NB4 (cell line): ENCODE results near the gene AKT3.

Experiments
- MAX ChIP-seq: IDR thresholded peaks from 2 replicates; pipeline ENCODE4 v1.6.1; 2011; ENCODE audit warnings: low read depth, low read length
- TF ChIP-seq, protein P1 (sequence below): IDR thresholded peaks from one replicate; pipeline ENCODE4 v1.5.1; 2012; ENCODE audit warnings: low read depth, low read length

DNA sequence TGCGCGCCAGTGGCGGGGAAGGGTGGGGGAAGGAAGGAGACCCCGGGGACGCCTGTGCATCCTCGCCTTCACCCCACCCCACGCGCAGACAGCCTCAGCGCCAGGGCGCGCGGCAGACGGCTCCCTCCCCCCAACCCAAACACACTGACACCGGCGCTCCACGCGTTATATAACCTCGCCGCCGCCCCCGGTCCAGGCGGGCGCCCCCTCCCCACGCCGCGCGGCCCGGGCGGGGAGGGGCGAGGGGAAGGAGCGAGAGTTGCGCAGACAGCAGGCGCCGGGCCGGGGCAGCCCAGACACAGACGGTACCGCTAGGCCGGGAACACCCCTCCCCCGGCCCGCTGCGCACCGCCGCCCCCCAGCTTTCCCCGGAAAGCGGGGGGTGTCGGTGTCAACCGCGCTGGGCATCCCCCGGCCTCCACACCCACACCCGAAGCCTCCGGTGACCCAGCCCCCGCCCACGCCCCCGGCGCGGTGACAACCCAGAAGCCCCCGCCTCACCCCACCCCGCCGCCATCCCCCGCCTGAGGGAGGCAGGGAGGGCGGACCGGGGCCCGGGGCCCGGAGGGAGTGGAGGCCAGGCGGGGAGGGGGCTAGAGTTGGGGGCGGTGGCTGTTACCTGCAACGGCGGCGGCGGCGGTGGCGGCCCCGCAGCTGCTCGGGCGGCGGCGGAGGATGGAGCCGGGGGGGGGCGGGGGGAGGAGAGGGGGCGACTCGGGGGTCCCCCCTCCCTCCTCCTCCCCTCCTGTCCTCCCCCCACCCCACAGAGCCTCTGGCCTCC, 432 bp downstream of the AKT3 start:
- TF ChIP-seq, protein P1, sequence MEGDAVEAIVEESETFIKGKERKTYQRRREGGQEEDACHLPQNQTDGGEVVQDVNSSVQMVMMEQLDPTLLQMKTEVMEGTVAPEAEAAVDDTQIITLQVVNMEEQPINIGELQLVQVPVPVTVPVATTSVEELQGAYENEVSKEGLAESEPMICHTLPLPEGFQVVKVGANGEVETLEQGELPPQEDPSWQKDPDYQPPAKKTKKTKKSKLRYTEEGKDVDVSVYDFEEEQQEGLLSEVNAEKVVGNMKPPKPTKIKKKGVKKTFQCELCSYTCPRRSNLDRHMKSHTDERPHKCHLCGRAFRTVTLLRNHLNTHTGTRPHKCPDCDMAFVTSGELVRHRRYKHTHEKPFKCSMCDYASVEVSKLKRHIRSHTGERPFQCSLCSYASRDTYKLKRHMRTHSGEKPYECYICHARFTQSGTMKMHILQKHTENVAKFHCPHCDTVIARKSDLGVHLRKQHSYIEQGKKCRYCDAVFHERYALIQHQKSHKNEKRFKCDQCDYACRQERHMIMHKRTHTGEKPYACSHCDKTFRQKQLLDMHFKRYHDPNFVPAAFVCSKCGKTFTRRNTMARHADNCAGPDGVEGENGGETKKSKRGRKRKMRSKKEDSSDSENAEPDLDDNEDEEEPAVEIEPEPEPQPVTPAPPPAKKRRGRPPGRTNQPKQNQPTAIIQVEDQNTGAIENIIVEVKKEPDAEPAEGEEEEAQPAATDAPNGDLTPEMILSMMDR: no peak
- no peak for TF ChIP-seq MAX
